Gastrocnemius medialis (tissue), 4 donors: ENCODE results near the gene ZNF527. TPM values are rescaled to one million over a fixed set of nuclear protein-coding genes. Genes with fewer than 3 reads are reported as not detected.
A peak's percentile ranks its signal among the peaks of the same experiment; 100 is the strongest.

Experiments
- ATAC-seq, 2 donors: fragments of 150-250 bp; one replicate each; pipeline ENCODE4 v1.9.1; 2016
- DNase-seq, 2 donors: peaks; one replicate each; pipeline ENCODE4 v3.0.0-alpha.2; 2019
- H3K27ac ChIP-seq, 4 donors: fragments of 200-600 bp; sonication (generic); 1 replicate in 1 of 4; 2 replicates in 3 of 4; pipeline ENCODE4 v1.5.1; 2016 to 2018; ENCODE audit warnings: mild to moderate bottlenecking in 2 of 4, moderate library complexity in 1 of 4
- H3K27me3 ChIP-seq, 3 donors: fragments of 200-600 bp; sonication (generic) in 2 of 3; 1 replicate in 1 of 3; 2 replicates in 2 of 3; pipeline versions ENCODE4 v1.5.1 to v1.6.0; 2016 to 2019; ENCODE audit warnings: mild to moderate bottlenecking in 1 of 3, moderate library complexity in 1 of 3
- H3K36me3 ChIP-seq, 2 donors: fragments of 200-600 bp; sonication (generic) in 1 of 2; one replicate each; pipeline ENCODE4 v1.5.1; 2017 to 2018
- H3K4me1 ChIP-seq, 2 donors: fragments of 200-600 bp; sonication (generic) in 1 of 2; one replicate each; pipeline ENCODE4 v1.5.1; 2016 to 2017; ENCODE audit warnings: mild to moderate bottlenecking in 2 of 2
- H3K4me3 ChIP-seq, 4 donors: fragments of 200-600 bp; sonication (generic) in 3 of 4; 1 replicate in 1 of 4; 2 replicates in 3 of 4; pipeline ENCODE4 v1.5.1; 2016 to 2019; ENCODE audit warnings: mild to moderate bottlenecking in 2 of 4
- H3K9me3 ChIP-seq, 3 donors: fragments of 200-600 bp; sonication (generic) in 2 of 3; 1 replicate in 1 of 3; 2 replicates in 2 of 3; pipeline ENCODE4 v1.5.1; 2016 to 2019
- POLR2A ChIP-seq, 2 donors: fragments of 450-650 bp; IDR thresholded peaks; one replicate each; pipeline ENCODE4 v1.6.1; 2017; ENCODE audit warnings: antibody characterized with exemption in 2 of 2, mild to moderate bottlenecking in 2 of 2, moderate library complexity in 2 of 2
- in situ Hi-C, 4 donors: fragments of 200-750 bp; cut with MboI; loops; one replicate each; pipeline versions ENCODE4 v1.15.0 to v1.8.0; 2017; ENCODE audit warnings: low sequenced_read_pairs in 4 of 4
- intact Hi-C: fragments of 100-400 bp; cut with DNase I; formaldehyde crosslinking; loops from one replicate; pipeline ENCODE4 v1.15.1; 2023; ENCODE audit warnings: low total_unique reads
- total RNA-seq, 4 donors: library from RNA; depleted of rRNA; stranded (reverse); fragments of >200 nt; gene quantifications; one replicate each; pipeline versions ENCODE4 v1.1.0 to v1.2.3, GENCODE V29; 2016
- TF ChIP-seq, protein P1 (sequence below), 5 experiments: fragments of 450-650 bp in 3 of 5; fragments of 200-600 bp in 2 of 5; sonication (generic) in 2 of 5; IDR thresholded peaks in 4 of 5; conservative IDR thresholded peaks in 1 of 5; 1 replicate in 4 of 5; 2 replicates in 1 of 5; pipeline ENCODE4 v1.5.1; 2016 to 2019; ENCODE audit warnings: antibody characterized with exemption in 5 of 5, mild to moderate bottlenecking in 3 of 5, moderate library complexity in 3 of 5

ZNF527 gene
- total RNA-seq, 4 donors from 2014 or later = 2.0 to 6.0 (median 2.8) TPM

DNA sequence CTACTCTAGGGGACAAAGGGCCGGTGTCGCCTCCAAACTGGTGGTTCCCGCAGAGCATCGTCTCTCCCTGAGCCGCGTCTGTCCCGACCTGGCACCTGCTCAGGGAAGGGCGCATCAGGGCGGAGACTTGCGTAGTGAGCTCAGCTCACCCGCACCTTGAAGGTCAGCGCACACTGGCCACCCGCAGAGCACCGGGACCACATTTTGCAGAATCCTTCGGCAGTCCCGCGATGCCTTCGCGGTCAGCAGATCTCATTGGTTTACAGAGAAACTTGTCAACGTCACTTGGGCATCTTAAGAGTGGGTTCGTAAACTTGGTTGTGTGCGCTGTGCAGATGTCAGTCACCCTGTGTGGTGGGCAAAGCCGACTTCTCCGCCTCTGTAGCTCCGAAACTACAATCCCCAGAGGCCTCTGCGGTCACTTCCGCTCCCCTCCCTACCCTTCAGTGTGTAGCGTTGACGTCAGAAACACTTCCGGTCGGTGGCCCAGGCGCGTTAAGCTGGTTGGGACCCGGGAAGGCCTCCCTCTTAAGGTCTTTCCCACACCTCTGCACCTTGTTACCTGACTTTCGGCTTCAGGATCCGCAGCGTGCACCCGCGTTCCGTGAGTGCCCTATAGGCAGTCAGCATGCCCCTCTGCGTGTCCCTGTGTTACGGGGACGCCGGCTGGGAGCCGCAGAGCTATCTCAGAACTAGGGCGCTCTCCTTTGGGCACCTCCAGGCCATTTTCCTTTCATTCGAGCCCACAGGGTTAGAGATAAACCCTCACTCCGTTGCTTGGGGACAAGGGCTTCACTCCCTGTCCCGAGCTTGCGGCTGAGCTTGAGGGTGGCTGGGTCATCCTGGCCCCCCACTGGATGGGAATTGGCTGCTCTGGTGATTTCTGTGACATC lies 36.5 kb upstream of the ZNF527 start:
- Histone ChIP-seq H3K36me3 (peaks cover 0 to 10% of the 10 kb centered on the region in 2 donors), H3K27ac (peak overlapping the region; percentile 83 to 91 (median 88)), H3K27me3 (no peaks in the 10 kb centered on the region), H3K4me1 (peaks cover 16 to 25% of the 10 kb centered on the region in 2 donors), H3K4me3 (peak overlapping the region; percentile 66 to 93 (median 82)), H3K9me3 (no peaks in the 10 kb centered on the region)
- ATAC-seq (peak; percentile 99 to 100), DNase-seq (peak; percentile 87 to 91)
- intact Hi-C loops = loop anchor here (1.0 to 10.0 kb wide), 5 partner anchors 17 to 570 kb away; partner anchors contain the start of genes SIPA1L3, WDR87, ZNF383 and ZNF527
- TF ChIP-seq POLR2A (IDR thresholded peaks at IDR 0.05) = peak; percentile 29 to 61
- TF ChIP-seq, protein P1, sequence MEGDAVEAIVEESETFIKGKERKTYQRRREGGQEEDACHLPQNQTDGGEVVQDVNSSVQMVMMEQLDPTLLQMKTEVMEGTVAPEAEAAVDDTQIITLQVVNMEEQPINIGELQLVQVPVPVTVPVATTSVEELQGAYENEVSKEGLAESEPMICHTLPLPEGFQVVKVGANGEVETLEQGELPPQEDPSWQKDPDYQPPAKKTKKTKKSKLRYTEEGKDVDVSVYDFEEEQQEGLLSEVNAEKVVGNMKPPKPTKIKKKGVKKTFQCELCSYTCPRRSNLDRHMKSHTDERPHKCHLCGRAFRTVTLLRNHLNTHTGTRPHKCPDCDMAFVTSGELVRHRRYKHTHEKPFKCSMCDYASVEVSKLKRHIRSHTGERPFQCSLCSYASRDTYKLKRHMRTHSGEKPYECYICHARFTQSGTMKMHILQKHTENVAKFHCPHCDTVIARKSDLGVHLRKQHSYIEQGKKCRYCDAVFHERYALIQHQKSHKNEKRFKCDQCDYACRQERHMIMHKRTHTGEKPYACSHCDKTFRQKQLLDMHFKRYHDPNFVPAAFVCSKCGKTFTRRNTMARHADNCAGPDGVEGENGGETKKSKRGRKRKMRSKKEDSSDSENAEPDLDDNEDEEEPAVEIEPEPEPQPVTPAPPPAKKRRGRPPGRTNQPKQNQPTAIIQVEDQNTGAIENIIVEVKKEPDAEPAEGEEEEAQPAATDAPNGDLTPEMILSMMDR (IDR thresholded peaks at IDR 0.05 in 4 of 5, conservative IDR thresholded peaks at IDR 0.05 in 1 of 5) = no peak
- in situ Hi-C loops = loop anchor here in 2 of 4 donors (5.0 to 25.0 kb wide), 2 partner anchors 33 to 128 kb away; partner anchors contain the start of genes ZNF569 (in 1 of the 2) and ZNF570 (in 1 of the 2)

GRCh38 chr19:37342753-37343152 lies 28.1 kb upstream of the ZNF527 start:
- no peak for TF ChIP-seq POLR2A (IDR thresholded peaks at IDR 0.05)
- TF ChIP-seq, protein P1 (IDR thresholded peaks at IDR 0.05 in 4 of 5, conservative IDR thresholded peaks at IDR 0.05 in 1 of 5) = no peak
- Histone ChIP-seq H3K36me3 (peaks cover 2 to 38% of the 10 kb centered on the region in 2 donors), H3K9me3 (no peaks in the 10 kb centered on the region), H3K27me3 (no peaks in the 10 kb centered on the region), H3K4me3 (no peak overlapping the region), H3K4me1 (peaks cover 0 to 11% of the 10 kb centered on the region in 2 donors), H3K27ac (no peak overlapping the region)
- ATAC-seq (no peak), DNase-seq (no peak)
- in situ Hi-C loops = loop anchor here in 1 of 4 donors (25.0 kb wide), 1 partner anchor 120 kb away; the partner anchor contains the start of genes ZNF569 and ZNF570
- intact Hi-C loops = no loop called here

GRCh38 chr19:37346091-37346490 lies 24.8 kb upstream of the ZNF527 start:
- no peak overlapping the region for H3K27ac ChIP-seq
- no peak for ATAC-seq
- H3K4me3 ChIP-seq = no peak overlapping the region
- DNase-seq = no peak
- intact Hi-C loops = no loop called here
- no peaks in the 10 kb centered on the region for H3K9me3 ChIP-seq
- no peaks in the 10 kb centered on the region for H3K27me3 ChIP-seq
- peaks cover 5 to 61% of the 10 kb centered on the region in 2 donors for H3K36me3 ChIP-seq
- TF ChIP-seq, protein P1 (IDR thresholded peaks at IDR 0.05 in 4 of 5, conservative IDR thresholded peaks at IDR 0.05 in 1 of 5) = no peak
- no peak for TF ChIP-seq POLR2A (IDR thresholded peaks at IDR 0.05)
- no peaks in the 10 kb centered on the region for H3K4me1 ChIP-seq
- in situ Hi-C loops = loop anchor here in 1 of 4 donors (25.0 kb wide), 1 partner anchor 116 kb away; the partner anchor contains the start of genes ZNF569 and ZNF570

- H3K4me3 ChIP-seq = no peak overlapping the region
- intact Hi-C loops (no loop called here), in situ Hi-C loops (loop anchor here in 1 of 4 donors (25.0 kb wide), 1 partner anchor 114 kb away; the partner anchor contains the start of genes ZNF569 and ZNF570)
- TF ChIP-seq, protein P1 (IDR thresholded peaks at IDR 0.05 in 4 of 5, conservative IDR thresholded peaks at IDR 0.05 in 1 of 5) = no peak
- TF ChIP-seq POLR2A (IDR thresholded peaks at IDR 0.05) = no peak
- H3K27ac ChIP-seq = no peak overlapping the region
- ATAC-seq = no peak
- no peak for DNase-seq
- no peaks in the 10 kb centered on the region for H3K27me3 ChIP-seq
- peaks cover 5 to 80% of the 10 kb centered on the region in 2 donors for H3K36me3 ChIP-seq
- H3K9me3 ChIP-seq = no peaks in the 10 kb centered on the region
- H3K4me1 ChIP-seq = no peaks in the 10 kb centered on the region
Measured at GRCh38 chr19:37348060-37348459, 22.8 kb upstream of the ZNF527 start.
